Measurements from ENCODE around the gene CAPNS1.
"Not testable (repeated sequence)": the region's sequence is repeated elsewhere in the genome, so short reads cannot be mapped to it uniquely, and the experiment has no call there.

Gene CAPNS1

DNA sequence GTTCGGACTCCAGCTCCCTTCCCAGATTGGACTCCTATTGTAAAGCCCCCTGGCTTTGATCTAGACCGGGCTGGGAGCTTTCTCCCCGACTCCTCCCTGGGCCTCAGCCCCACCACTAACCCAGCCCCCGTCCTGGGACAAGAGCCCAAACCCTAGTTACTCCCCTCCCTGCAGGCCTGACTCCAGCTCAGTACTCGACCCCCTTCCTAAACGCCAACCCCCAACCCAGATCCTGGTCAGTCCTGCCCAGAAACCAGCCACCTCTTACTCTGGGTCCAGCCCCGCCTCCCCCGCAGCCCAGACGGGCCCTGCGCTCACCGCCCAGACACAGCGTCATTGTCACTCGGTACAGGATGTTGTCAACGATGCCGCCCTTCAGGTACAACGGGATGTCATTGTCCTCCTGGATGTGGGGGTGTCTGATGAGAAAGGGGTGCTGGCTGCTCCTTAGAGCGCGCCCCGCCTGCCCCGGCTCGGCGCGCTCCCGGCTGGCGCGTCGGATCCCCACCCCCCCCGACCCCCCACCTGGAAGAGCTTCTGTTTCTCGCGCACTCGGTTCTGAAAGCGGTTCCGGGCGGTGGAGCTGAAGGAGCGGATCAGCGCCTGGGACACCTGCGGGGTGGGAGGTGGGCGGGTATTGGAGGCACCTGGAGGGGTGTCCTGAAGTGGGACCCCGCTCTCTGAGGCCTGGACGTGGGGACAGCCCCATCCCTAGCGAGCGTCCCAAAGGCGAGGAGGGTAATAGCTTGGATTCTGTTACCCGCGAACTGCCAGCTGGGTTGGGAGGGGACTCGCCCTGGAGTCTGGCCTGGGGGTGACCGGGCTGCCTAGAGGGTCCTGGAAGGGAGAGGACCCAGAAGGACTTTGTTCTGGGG is 11.5 kb downstream of the CAPNS1 start:
- DNase-seq = no peak

DNA sequence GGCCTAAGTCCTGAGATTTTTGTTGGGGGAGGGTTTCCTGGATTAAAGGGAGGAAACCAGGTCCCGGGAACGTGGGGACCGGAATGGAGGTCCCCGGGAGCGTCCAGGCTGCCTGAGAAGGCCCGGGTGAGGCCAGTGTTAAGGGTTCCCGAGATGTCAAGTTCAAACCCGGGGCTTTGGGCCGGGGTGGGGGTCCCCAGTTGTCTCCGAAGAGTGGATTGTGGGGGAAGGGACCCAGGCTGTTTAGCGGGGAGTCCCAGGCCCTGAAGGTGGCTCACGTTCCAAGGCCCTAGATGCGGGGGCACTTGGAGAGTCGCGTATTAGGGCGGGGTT is 12.1 kb downstream of the CAPNS1 start:
- DNase-seq = no peak

GRCh38 chr19:36152352-36153091 is 12.7 kb downstream of the CAPNS1 start, which contains the start of gene COX7A1:
COX7A1 (minus strand) TSS chr19:36152447; CDS start chr19:36152407, 40 bp downstream.
- no peak for DNase-seq

DNA sequence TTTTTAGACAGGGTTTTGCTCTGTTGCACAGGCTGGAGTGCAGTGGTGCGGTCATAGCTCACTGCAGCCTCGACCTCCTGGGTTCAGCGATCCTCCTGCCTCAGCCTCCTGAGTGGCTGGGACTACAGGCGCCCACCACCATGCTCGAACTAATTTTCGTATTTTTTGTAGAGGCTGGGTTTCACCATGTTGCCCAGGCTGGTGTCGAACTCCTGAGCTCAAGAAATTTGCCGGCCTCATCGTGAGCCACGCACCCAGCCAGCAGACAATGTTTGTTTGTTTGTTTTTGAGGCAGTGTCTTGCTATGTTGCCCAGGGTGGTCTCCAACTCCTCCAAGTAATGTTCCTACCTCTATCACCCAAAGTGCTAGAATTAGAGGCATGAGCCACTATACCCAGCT is 13.3 kb downstream of the CAPNS1 start:
- DNase-seq = no peak

DNA sequence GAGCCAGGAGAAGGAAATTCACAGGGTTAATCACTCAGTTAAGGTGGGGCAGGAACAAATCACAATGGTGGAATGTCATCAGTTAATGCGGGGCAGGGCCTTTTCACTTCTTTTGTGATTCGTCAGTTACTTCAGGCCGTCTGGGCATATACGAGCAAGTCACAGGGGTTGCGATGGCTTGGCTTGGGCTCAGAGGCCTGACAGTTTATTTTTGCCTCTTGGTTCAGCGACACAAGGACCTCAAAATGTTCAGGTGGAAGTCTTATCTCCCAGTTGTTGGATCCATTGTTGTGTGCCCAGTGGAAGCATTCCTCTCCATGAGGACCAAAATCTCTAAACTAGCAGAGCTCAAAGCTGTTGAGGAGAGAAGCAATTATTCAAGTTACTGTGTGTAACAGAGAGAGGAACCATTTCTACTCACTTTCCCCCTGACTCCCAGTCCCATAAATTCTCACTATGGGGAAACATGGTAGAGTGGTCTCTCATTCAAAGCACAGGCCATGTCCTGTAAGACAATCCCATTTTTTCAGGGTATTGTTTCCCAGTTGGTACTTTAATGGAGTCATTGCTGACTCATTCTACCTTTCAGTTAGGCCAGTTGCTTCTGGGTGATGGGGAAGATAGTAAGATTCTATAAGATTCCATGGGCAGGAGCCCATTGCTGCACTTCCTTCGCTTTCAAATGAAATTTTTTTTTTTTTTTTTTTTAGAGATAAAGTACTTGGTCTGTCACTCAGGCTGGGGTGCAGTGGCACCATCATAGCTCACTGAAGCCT is 21.1 kb downstream of the CAPNS1 start:
- DNase-seq = no peak

DNA sequence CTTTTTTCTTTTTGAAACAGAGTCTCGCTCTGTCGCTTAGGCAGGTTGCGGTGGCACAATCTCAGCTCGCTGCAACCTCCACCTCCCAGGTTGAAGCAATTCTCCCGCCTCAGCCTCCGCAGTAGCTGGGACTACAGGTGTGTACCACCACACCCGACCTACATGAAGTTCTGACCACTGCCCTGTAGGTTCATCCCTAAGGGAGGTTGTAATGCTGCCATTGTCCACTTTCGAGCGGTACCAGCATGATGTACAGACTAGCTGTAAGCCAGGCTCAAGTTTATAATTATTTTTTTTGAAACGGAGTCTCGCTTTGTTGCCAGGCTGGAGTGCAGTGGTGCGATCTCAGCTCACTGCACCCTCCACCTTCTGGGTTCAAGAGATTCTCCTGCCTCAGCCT is 23.9 kb downstream of the CAPNS1 start:
- no peak for DNase-seq

DNA sequence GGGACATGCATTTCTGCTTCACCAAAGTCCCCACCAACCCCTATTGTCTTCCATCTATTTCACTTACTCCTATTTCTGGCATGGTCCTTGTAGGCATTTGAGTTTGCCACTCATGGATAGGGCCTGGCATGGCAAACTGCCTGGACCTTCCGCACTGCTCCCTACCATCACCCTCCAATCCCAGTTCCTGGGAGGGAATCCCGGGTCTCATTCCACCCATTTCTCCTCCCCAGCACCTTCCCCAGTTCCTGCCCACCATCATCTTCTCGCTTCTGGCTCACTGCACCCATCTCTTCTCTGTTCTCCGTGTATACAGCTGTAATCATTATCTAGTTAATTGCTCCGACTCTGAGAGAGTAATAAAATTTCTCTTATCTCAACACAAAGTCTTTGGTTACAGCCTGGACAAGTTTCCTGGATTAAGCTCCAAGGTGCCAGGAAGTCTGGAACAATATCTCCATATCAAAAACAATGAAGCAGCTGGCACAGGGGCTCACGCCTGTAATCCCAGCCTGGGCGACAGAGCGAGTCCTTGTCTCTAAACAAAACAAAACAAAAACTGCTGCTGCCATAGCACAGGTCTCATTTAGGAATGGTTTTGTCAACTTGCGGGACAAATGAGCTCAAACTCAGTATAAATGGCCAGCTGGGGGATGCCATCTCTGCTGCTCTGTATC is 29.4 kb downstream of the CAPNS1 start:
- DNase-seq = no peak

DNA sequence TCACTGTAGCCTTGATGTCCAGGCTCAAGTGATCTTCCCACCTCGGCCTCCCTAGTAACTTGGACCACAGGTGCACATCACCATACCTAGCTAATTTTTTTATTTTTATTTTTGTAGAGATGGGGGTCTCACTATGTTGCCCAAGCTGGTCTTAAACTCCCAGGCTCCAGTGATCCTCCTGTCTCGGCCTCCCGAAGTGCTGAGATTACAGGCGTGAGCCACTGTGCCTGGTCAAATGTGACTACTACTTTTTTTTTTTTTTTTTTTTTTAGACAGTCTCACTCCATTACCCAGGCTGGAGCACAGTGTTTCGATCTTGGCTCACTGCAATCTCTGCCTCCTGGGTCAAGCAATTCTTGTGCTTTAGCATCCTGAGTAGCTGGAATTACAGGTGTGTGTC is 33.0 kb downstream of the CAPNS1 start:
- DNase-seq = no peak

- DNase-seq = not testable (repeated sequence)
Measured at GRCh38 chr19:36173846-36174245, 34.0 kb downstream of the CAPNS1 start.

GRCh38 chr19:36179077-36179476 is 39.2 kb downstream of the CAPNS1 start:
- not testable (repeated sequence) for DNase-seq

DNA sequence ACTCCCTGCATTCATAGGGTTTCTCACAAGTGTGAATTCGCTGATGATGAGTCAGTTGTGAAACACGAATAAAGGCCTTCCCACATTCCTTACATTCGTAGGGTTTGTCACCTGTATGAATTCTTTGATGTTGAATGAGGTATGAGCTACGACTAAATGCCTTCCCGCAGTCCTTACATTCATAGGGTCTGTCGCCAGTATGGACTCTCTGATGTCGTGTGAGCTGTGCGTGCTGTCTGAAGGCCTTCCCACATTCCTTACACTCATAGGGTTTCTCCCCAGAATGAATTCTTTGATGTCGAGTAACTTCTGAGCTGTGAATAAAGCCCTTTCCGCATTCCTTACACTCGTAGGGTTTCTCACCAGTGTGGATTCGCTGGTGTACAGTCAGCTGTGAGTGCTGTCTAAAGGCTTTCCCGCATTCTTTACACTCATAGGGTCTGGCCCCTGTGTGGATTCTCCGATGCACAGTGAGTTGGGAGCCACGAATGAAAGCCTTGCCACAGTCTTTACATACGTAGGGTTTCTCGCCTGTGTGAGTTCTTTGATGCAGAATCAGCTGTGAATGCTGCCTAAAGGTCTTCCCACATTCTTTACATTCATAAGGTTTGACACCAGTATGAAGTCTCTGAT is 42.9 kb downstream of the CAPNS1 start:
- DNase-seq = no peak

DNA sequence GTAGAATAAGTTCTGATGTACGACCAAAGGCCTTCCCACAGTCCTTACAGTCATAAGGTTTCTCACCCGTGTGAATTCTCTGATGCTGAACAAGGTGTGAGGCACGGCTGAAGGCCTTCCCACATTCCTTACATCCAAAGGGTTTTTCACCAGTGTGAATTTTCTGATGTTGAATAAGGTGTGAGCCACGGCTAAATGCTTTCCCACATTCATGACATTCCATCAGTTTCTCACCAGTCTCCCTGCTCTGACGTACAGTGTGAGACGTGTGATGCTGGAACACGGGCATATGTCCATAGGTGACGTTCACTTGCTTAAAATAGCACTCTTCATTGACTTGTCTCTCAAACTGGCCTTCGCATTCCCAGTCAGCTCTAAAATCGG is 43.4 kb downstream of the CAPNS1 start:
- no peak for DNase-seq

DNA sequence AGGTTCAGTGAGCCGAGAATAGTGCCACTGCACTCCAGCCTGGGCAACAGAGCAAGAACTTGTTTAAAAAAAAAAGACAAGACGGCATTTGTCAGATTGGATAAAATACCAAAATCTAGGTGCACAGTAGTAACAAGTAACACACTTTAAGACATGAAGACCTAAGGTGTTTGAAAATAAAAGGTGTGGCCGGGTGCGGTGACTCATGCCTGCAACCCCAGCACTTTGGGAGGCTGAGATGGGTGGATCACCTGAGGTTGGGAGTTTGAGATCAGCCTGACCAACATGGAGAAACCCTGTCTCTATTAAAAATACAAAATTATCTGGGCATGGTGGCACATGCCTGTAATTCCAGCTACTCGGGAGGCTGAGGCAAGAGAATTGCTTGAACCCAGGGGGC is 46.9 kb downstream of the CAPNS1 start:
- DNase-seq = not testable (repeated sequence)

DNA sequence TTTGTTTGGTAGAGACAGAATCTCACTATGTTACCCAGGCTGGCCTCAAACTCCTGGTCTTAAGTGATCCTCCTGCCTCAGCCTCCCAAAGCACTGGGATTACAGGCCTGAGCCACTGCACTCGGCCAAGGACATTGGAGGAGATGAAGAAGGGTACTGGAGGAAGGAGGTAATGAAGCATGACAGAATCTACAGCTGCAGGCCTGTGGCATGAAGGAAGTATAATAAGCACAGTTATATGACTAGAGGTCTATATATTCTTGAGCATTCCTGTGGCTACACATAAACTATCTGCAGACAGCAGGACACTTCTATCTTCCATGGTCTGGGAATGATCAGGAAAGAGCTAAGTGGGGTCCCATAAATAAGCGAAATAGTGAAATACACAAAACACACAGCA is 56.4 kb downstream of the CAPNS1 start:
- no peak for DNase-seq

- no peak for DNase-seq
Measured at GRCh38 chr19:36198119-36198518, 58.3 kb downstream of the CAPNS1 start.

All from activated CD4-positive, alpha-beta T cell treated with anti-CD3 and anti-CD28 coated beads, Interleukin-10, Interleukin-2, amounts not matched to agents 100 ng/mL and 50 ng/mL, durations not matched to agents 16 hours and 8 hours (primary cell).